Neuronal stem cell (in vitro differentiated cells): ENCODE measurements around the gene BMP8A.

Experiments
- DNase-seq: peaks from one replicate; pipeline ENCODE4 v3.0.0-alpha.2; 2013; ENCODE audit warnings: low spot score
- H2AFZ ChIP-seq: one replicate; pipeline ENCODE4 v1.6.1; 2013; ENCODE audit warnings: mild to moderate bottlenecking, low read length, inconsistent platforms
- H2AK5ac ChIP-seq: 2 replicates; pipeline ENCODE4 v1.6.1; 2013; ENCODE audit warnings: low read depth, mild to moderate bottlenecking, inconsistent platforms, low read length, moderate library complexity, mixed read lengths
- H2BK120ac ChIP-seq: 2 replicates; pipeline ENCODE4 v1.6.1; 2013; ENCODE audit warnings: low read depth, mild to moderate bottlenecking, inconsistent platforms, low read length, moderate library complexity, mixed read lengths
- H2BK12ac ChIP-seq: one replicate; pipeline ENCODE4 v1.6.1; 2013; ENCODE audit warnings: low read length, inconsistent platforms
- H2BK15ac ChIP-seq: 2 replicates; pipeline ENCODE4 v1.6.1; 2013; ENCODE audit warnings: mild to moderate bottlenecking, low read length, inconsistent platforms, mixed read lengths
- H2BK5ac ChIP-seq: one replicate; pipeline ENCODE4 v1.6.1; 2013; ENCODE audit warnings: inconsistent platforms, mild to moderate bottlenecking, low read length, moderate library complexity
- H3K14ac ChIP-seq: one replicate; pipeline ENCODE4 v1.6.1; 2013; ENCODE audit warnings: low read length, inconsistent platforms
- H3K18ac ChIP-seq: 2 replicates; pipeline ENCODE4 v1.6.1; 2013; ENCODE audit warnings: low read length, inconsistent platforms
- H3K23ac ChIP-seq: 2 replicates; pipeline ENCODE4 v1.6.1; 2013; ENCODE audit warnings: low read depth, mild to moderate bottlenecking, mixed read lengths, low read length, inconsistent platforms; ENCODE audit not compliant: poor library complexity
- H3K27ac ChIP-seq: replicated peaks from 3 replicates; pipeline ENCODE4 v1.5.1; 2013; ENCODE audit warnings: low read length, inconsistent platforms
- H3K27me3 ChIP-seq, 3 experiments: 2 replicates each; pipeline ENCODE4 v1.6.1; 2013; ENCODE audit warnings: low read length in 3 of 3, mild to moderate bottlenecking in 2 of 3, inconsistent platforms in 1 of 3, low read depth in 1 of 3, mixed read lengths in 1 of 3, moderate library complexity in 1 of 3; ENCODE audit not compliant: control insufficient read depth in 3 of 3, insufficient read depth in 3 of 3
- H3K36me3 ChIP-seq, 2 donors: replicated peaks in 1 of 2; 2 replicates each; pipeline ENCODE4 v1.6.1; 2013; ENCODE audit warnings: low read length in 2 of 2; ENCODE audit not compliant: control insufficient read depth in 2 of 2, insufficient read depth in 2 of 2
- H3K4ac ChIP-seq: 2 replicates; pipeline ENCODE4 v1.6.1; 2013; ENCODE audit warnings: inconsistent platforms, mild to moderate bottlenecking, low read length, moderate library complexity
- H3K4me1 ChIP-seq, 2 donors: 1 replicate in 1 of 2; 2 replicates in 1 of 2; pipeline ENCODE4 v1.6.1; 2013; ENCODE audit warnings: low read length in 2 of 2, low read depth in 1 of 2; ENCODE audit not compliant: control insufficient read depth in 2 of 2, insufficient read depth in 1 of 2
- H3K4me2 ChIP-seq: one replicate; pipeline ENCODE4 v1.6.1; 2013; ENCODE audit warnings: mild to moderate bottlenecking, low read length, inconsistent platforms; ENCODE audit not compliant: insufficient read depth, poor library complexity, severe bottlenecking
- H3K4me3 ChIP-seq, 2 donors: 2 replicates each; pipeline ENCODE4 v1.5.1; 2013; ENCODE audit warnings: low read length in 2 of 2, mild to moderate bottlenecking in 2 of 2, inconsistent platforms in 1 of 2, moderate library complexity in 1 of 2
- H3K79me1 ChIP-seq: one replicate; pipeline ENCODE4 v1.6.1; 2013; ENCODE audit warnings: low read depth, mild to moderate bottlenecking, inconsistent platforms, low read length, moderate library complexity
- H3K9ac ChIP-seq: one replicate; pipeline ENCODE4 v1.6.1; 2013; ENCODE audit warnings: mild to moderate bottlenecking, low read depth, low read length, inconsistent platforms; ENCODE audit not compliant: poor library complexity
- H3K9me3 ChIP-seq, 2 donors: replicated peaks in 1 of 2; 2 replicates each; pipeline versions ENCODE3 to v1.6.1; 2013; ENCODE audit warnings: low read length in 2 of 2, mild to moderate bottlenecking in 2 of 2, inconsistent platforms in 1 of 2, low read depth in 1 of 2, mixed read lengths in 1 of 2, moderate library complexity in 1 of 2; ENCODE audit not compliant: control insufficient read depth in 2 of 2, insufficient read depth in 1 of 2
- H4K8ac ChIP-seq: one replicate; pipeline ENCODE4 v1.6.1; 2013; ENCODE audit warnings: low read depth, mild to moderate bottlenecking, inconsistent platforms, low read length, moderate library complexity
- H4K91ac ChIP-seq: one replicate; pipeline ENCODE4 v1.6.1; 2013; ENCODE audit warnings: low read length, low read depth, mild to moderate bottlenecking, inconsistent platforms; ENCODE audit not compliant: poor library complexity
- WGBS, 2 donors: extraction: QIAGEN DNeasy Blood & Tissue Kit; methylation state at CpG; one replicate each; pipeline ENCODE4 v1.1.7; 2013; ENCODE audit warnings: missing lambda C conversion rate in 2 of 2, mixed read lengths in 1 of 2; ENCODE audit not compliant: insufficient read length in 2 of 2, insufficient replicate concordance in 1 of 2; ENCODE audit errors: extremely low coverage in 2 of 2; 5-methylcytosine and 5-hydroxymethylcytosine counted together

Gene BMP8A

GRCh38 chr1:39570477-39571177, 79.2 kb downstream of the BMP8A start:
- Histone ChIP-seq H3K9me3 (peaks cover 0 to 2% of the 10 kb centered on the region in 2 donors), H3K27ac (no peak overlapping the region), H2BK12ac (no peak overlapping the region), H3K9ac (no peak overlapping the region), H3K79me1 (peaks cover 6% of the 10 kb centered on the region), H2AFZ (no peak overlapping the region), H3K4ac (no peak overlapping the region), H3K18ac (no peak overlapping the region), H2AK5ac (no peak overlapping the region), H3K23ac (peak overlapping the region; percentile 38), H3K36me3 (peaks cover 56 to 99% of the 10 kb centered on the region in 2 donors), H4K91ac (no peak overlapping the region), H4K8ac (no peak overlapping the region), H2BK120ac (no peak overlapping the region), H3K4me1 (peaks cover 12 to 13% of the 10 kb centered on the region in 2 donors), H2BK15ac (no peak overlapping the region), H3K4me2 (no peak overlapping the region), H3K14ac (no peak overlapping the region), H3K27me3 (no peaks in the 10 kb centered on the region), H3K4me3 (no peak overlapping the region), H2BK5ac (no peak overlapping the region)
- no CpG with 5 or more reads among the region's 11 CpGs for WGBS, 2 donors
- no peak for DNase-seq

- no peak overlapping the region for H2AFZ ChIP-seq
- H4K91ac ChIP-seq: no peak overlapping the region
- H3K18ac ChIP-seq: no peak overlapping the region
- H2AK5ac ChIP-seq: no peak overlapping the region
- H3K14ac ChIP-seq: no peak overlapping the region
- H3K27ac ChIP-seq: no peak overlapping the region
- no peak overlapping the region for H3K9ac ChIP-seq
- H4K8ac ChIP-seq: no peak overlapping the region
- H3K79me1 ChIP-seq: peaks cover 6% of the 10 kb centered on the region
- no peak overlapping the region for H2BK5ac ChIP-seq
- H3K4ac ChIP-seq: no peak overlapping the region
- no CpG with 5 or more reads among the region's 9 CpGs for WGBS, 2 donors
- H3K27me3 ChIP-seq: no peaks in the 10 kb centered on the region
- H3K9me3 ChIP-seq: peaks cover 0 to 2% of the 10 kb centered on the region in 2 donors
- DNase-seq: no peak
- peak overlapping the region; percentile 38 for H3K23ac ChIP-seq
- H3K4me3 ChIP-seq: no peak overlapping the region
- peaks cover 53 to 94% of the 10 kb centered on the region in 2 donors for H3K36me3 ChIP-seq
- H3K4me1 ChIP-seq: peaks cover 12 to 14% of the 10 kb centered on the region in 2 donors
- no peak overlapping the region for H2BK120ac ChIP-seq
- no peak overlapping the region for H2BK12ac ChIP-seq
- H3K4me2 ChIP-seq: no peak overlapping the region
- no peak overlapping the region for H2BK15ac ChIP-seq
Observed at GRCh38 chr1:39571178-39571483, 79.7 kb downstream of the BMP8A start.

GRCh38 chr1:39572379-39573096, 81.1 kb downstream of the BMP8A start:
- Histone ChIP-seq H4K91ac (no peak overlapping the region), H3K9ac (no peak overlapping the region), H2BK5ac (no peak overlapping the region), H3K14ac (no peak overlapping the region), H3K4me1 (peaks cover 12 to 14% of the 10 kb centered on the region in 2 donors), H3K4ac (no peak overlapping the region), H4K8ac (no peak overlapping the region), H3K4me3 (no peak overlapping the region), H2BK15ac (no peak overlapping the region), H3K23ac (no peak overlapping the region), H3K18ac (no peak overlapping the region), H2AFZ (no peak overlapping the region), H3K9me3 (peaks cover 0 to 2% of the 10 kb centered on the region in 2 donors), H3K36me3 (peaks cover 41 to 80% of the 10 kb centered on the region in 2 donors), H3K27ac (no peak overlapping the region), H2AK5ac (no peak overlapping the region), H3K27me3 (no peaks in the 10 kb centered on the region), H3K79me1 (peaks cover 6% of the 10 kb centered on the region), H2BK12ac (no peak overlapping the region), H3K4me2 (no peak overlapping the region), H2BK120ac (no peak overlapping the region)
- WGBS, 2 donors: no CpG with 5 or more reads among the region's 5 CpGs
- no peak for DNase-seq

GRCh38 chr1:39573097-39573465, 81.6 kb downstream of the BMP8A start:
- no peak overlapping the region for H3K23ac ChIP-seq
- no peaks in the 10 kb centered on the region for H3K27me3 ChIP-seq
- no peak overlapping the region for H3K14ac ChIP-seq
- H2AFZ ChIP-seq: no peak overlapping the region
- no peak overlapping the region for H3K4me3 ChIP-seq
- no peak overlapping the region for H4K91ac ChIP-seq
- H4K8ac ChIP-seq: no peak overlapping the region
- peaks cover 0 to 2% of the 10 kb centered on the region in 2 donors for H3K9me3 ChIP-seq
- H2BK5ac ChIP-seq: no peak overlapping the region
- peaks cover 6% of the 10 kb centered on the region for H3K79me1 ChIP-seq
- peaks cover 41 to 76% of the 10 kb centered on the region in 2 donors for H3K36me3 ChIP-seq
- H2BK120ac ChIP-seq: no peak overlapping the region
- no peak overlapping the region for H3K4me2 ChIP-seq
- WGBS, 2 donors: no CpG with 5 or more reads among the region's 1 CpG
- no peak overlapping the region for H3K27ac ChIP-seq
- H2BK12ac ChIP-seq: no peak overlapping the region
- no peak overlapping the region for H3K18ac ChIP-seq
- H2BK15ac ChIP-seq: no peak overlapping the region
- H3K4ac ChIP-seq: no peak overlapping the region
- H3K4me1 ChIP-seq: peaks cover 12 to 14% of the 10 kb centered on the region in 2 donors
- DNase-seq: no peak
- no peak overlapping the region for H2AK5ac ChIP-seq
- H3K9ac ChIP-seq: no peak overlapping the region
